ENCODE data around the gene MOB3B.
"Not testable (repeated sequence)": the region's sequence is repeated elsewhere in the genome, so short reads cannot be mapped to it uniquely, and the experiment has no call there.

MOB3B gene

GRCh38 chr9:27473111-27473529 is 56.5 kb downstream of the MOB3B start:
- no peak overlapping the region for H3K4me3 ChIP-seq (ENCODE audit: low read depth in 1 of 2, low read length in 2 of 2)
- no peak overlapping the region for H3K9ac ChIP-seq (ENCODE audit: low read length)
- no peaks in the 10 kb centered on the region for H3K27me3 ChIP-seq (ENCODE audit: control insufficient read depth in 1 of 2, insufficient read depth in 2 of 2, low read length in 2 of 2)
- H3K36me3 ChIP-seq (ENCODE audit: insufficient read depth, low read length): no peaks in the 10 kb centered on the region
- H3K9me3 ChIP-seq (ENCODE audit: low read length): no peaks in the 10 kb centered on the region
- peak overlapping the region; percentile 57 for H3K27ac ChIP-seq (ENCODE audit: low read depth, low read length)
- H3K4me1 ChIP-seq (ENCODE audit: insufficient read depth, low read length): peaks cover 65% of the 10 kb centered on the region

- H3K4me1 ChIP-seq (ENCODE audit: insufficient read depth, low read length): peaks cover 59% of the 10 kb centered on the region
Measured at GRCh38 chr9:27472195-27472594, 57.4 kb downstream of the MOB3B start.

GRCh38 chr9:27471789-27472188 is 57.8 kb downstream of the MOB3B start:
- H3K9me3 ChIP-seq (ENCODE audit: low read length): no peaks in the 10 kb centered on the region

More at GRCh38 chr9:27472195-27472594, 57.4 kb downstream of the MOB3B start:
- Histone ChIP-seq H3K36me3 (ENCODE audit: insufficient read depth, low read length) (no peaks in the 10 kb centered on the region), H3K27ac (ENCODE audit: low read depth, low read length) (peak overlapping the region; percentile 25), H3K9me3 (ENCODE audit: low read length) (no peaks in the 10 kb centered on the region), H3K4me3 (ENCODE audit: low read depth in 1 of 2, low read length in 2 of 2) (no peak overlapping the region), H3K9ac (ENCODE audit: low read length) (no peak overlapping the region), H3K27me3 (ENCODE audit: control insufficient read depth in 1 of 2, insufficient read depth in 2 of 2, low read length in 2 of 2) (no peaks in the 10 kb centered on the region)

GRCh38 chr9:27471366-27471765 is 58.2 kb downstream of the MOB3B start:
- Histone ChIP-seq H3K9ac (ENCODE audit: low read length) (no peak overlapping the region), H3K4me1 (ENCODE audit: insufficient read depth, low read length) (peaks cover 57% of the 10 kb centered on the region), H3K36me3 (ENCODE audit: insufficient read depth, low read length) (no peaks in the 10 kb centered on the region), H3K27me3 (ENCODE audit: control insufficient read depth in 1 of 2, insufficient read depth in 2 of 2, low read length in 2 of 2) (no peaks in the 10 kb centered on the region), H3K9me3 (ENCODE audit: low read length) (no peaks in the 10 kb centered on the region), H3K27ac (ENCODE audit: low read depth, low read length) (peak overlapping the region; percentile 25), H3K4me3 (ENCODE audit: low read depth in 1 of 2, low read length in 2 of 2) (no peak overlapping the region)

More at GRCh38 chr9:27471789-27472188, 57.8 kb downstream of the MOB3B start:
- H3K27ac ChIP-seq (ENCODE audit: low read depth, low read length): peak overlapping the region; percentile 25
- H3K27me3 ChIP-seq (ENCODE audit: control insufficient read depth in 1 of 2, insufficient read depth in 2 of 2, low read length in 2 of 2): no peaks in the 10 kb centered on the region
- H3K4me3 ChIP-seq (ENCODE audit: low read depth in 1 of 2, low read length in 2 of 2): no peak overlapping the region
- H3K36me3 ChIP-seq (ENCODE audit: insufficient read depth, low read length): no peaks in the 10 kb centered on the region
- no peak overlapping the region for H3K9ac ChIP-seq (ENCODE audit: low read length)
- peaks cover 57% of the 10 kb centered on the region for H3K4me1 ChIP-seq (ENCODE audit: insufficient read depth, low read length)

- Histone ChIP-seq H3K4me3 (ENCODE audit: low read depth in 1 of 2, low read length in 2 of 2) (no peak overlapping the region), H3K27ac (ENCODE audit: low read depth, low read length) (no peak overlapping the region)
Measured at GRCh38 chr9:27470291-27470856, 59.2 kb downstream of the MOB3B start.

GRCh38 chr9:27469550-27469949 is 60.1 kb downstream of the MOB3B start:
- Histone ChIP-seq H3K36me3 (ENCODE audit: insufficient read depth, low read length) (no peaks in the 10 kb centered on the region), H3K9me3 (ENCODE audit: low read length) (no peaks in the 10 kb centered on the region), H3K27ac (ENCODE audit: low read depth, low read length) (peak overlapping the region; percentile 65), H3K9ac (ENCODE audit: low read length) (no peak overlapping the region), H3K4me1 (ENCODE audit: insufficient read depth, low read length) (peaks cover 57% of the 10 kb centered on the region), H3K4me3 (ENCODE audit: low read depth in 1 of 2, low read length in 2 of 2) (no peak overlapping the region), H3K27me3 (ENCODE audit: control insufficient read depth in 1 of 2, insufficient read depth in 2 of 2, low read length in 2 of 2) (no peaks in the 10 kb centered on the region)

More at GRCh38 chr9:27470291-27470856, 59.2 kb downstream of the MOB3B start:
- Histone ChIP-seq H3K9ac (ENCODE audit: low read length) (no peak overlapping the region), H3K4me1 (ENCODE audit: insufficient read depth, low read length) (peaks cover 57% of the 10 kb centered on the region), H3K27me3 (ENCODE audit: control insufficient read depth in 1 of 2, insufficient read depth in 2 of 2, low read length in 2 of 2) (no peaks in the 10 kb centered on the region), H3K9me3 (ENCODE audit: low read length) (no peaks in the 10 kb centered on the region), H3K36me3 (ENCODE audit: insufficient read depth, low read length) (no peaks in the 10 kb centered on the region)

GRCh38 chr9:27468462-27469110 is 61.0 kb downstream of the MOB3B start:
- H3K4me1 ChIP-seq (ENCODE audit: insufficient read depth, low read length): peaks cover 53% of the 10 kb centered on the region

GRCh38 chr9:27468000-27468399 is 61.6 kb downstream of the MOB3B start:
- H3K4me3 ChIP-seq (ENCODE audit: low read depth in 1 of 2, low read length in 2 of 2): no peak overlapping the region
- no peaks in the 10 kb centered on the region for H3K9me3 ChIP-seq (ENCODE audit: low read length)
- H3K4me1 ChIP-seq (ENCODE audit: insufficient read depth, low read length): peaks cover 47% of the 10 kb centered on the region
- H3K27ac ChIP-seq (ENCODE audit: low read depth, low read length): no peak overlapping the region
- no peak overlapping the region for H3K9ac ChIP-seq (ENCODE audit: low read length)
- H3K36me3 ChIP-seq (ENCODE audit: insufficient read depth, low read length): no peaks in the 10 kb centered on the region
- no peaks in the 10 kb centered on the region for H3K27me3 ChIP-seq (ENCODE audit: control insufficient read depth in 1 of 2, insufficient read depth in 2 of 2, low read length in 2 of 2)

More at GRCh38 chr9:27468462-27469110, 61.0 kb downstream of the MOB3B start:
- Histone ChIP-seq H3K4me3 (ENCODE audit: low read depth in 1 of 2, low read length in 2 of 2) (no peak overlapping the region), H3K27me3 (ENCODE audit: control insufficient read depth in 1 of 2, insufficient read depth in 2 of 2, low read length in 2 of 2) (no peaks in the 10 kb centered on the region), H3K9ac (ENCODE audit: low read length) (no peak overlapping the region), H3K9me3 (ENCODE audit: low read length) (no peaks in the 10 kb centered on the region), H3K36me3 (ENCODE audit: insufficient read depth, low read length) (no peaks in the 10 kb centered on the region), H3K27ac (ENCODE audit: low read depth, low read length) (no peak overlapping the region)

GRCh38 chr9:27467486-27467885 is 62.1 kb downstream of the MOB3B start:
- H3K4me1 ChIP-seq (ENCODE audit: insufficient read depth, low read length): peaks cover 42% of the 10 kb centered on the region
- H3K9ac ChIP-seq (ENCODE audit: low read length): no peak overlapping the region
- no peaks in the 10 kb centered on the region for H3K36me3 ChIP-seq (ENCODE audit: insufficient read depth, low read length)
- H3K27me3 ChIP-seq (ENCODE audit: control insufficient read depth in 1 of 2, insufficient read depth in 2 of 2, low read length in 2 of 2): no peaks in the 10 kb centered on the region
- no peaks in the 10 kb centered on the region for H3K9me3 ChIP-seq (ENCODE audit: low read length)
- no peak overlapping the region for H3K4me3 ChIP-seq (ENCODE audit: low read depth in 1 of 2, low read length in 2 of 2)
- no peak overlapping the region for H3K27ac ChIP-seq (ENCODE audit: low read depth, low read length)

- peaks cover 32% of the 10 kb centered on the region for H3K4me1 ChIP-seq (ENCODE audit: insufficient read depth, low read length)
- H3K4me3 ChIP-seq (ENCODE audit: low read depth in 1 of 2, low read length in 2 of 2); H3K36me3 ChIP-seq (ENCODE audit: insufficient read depth, low read length); H3K9me3 ChIP-seq (ENCODE audit: low read length); H3K27ac ChIP-seq (ENCODE audit: low read depth, low read length); H3K9ac ChIP-seq (ENCODE audit: low read length); H3K27me3 ChIP-seq (ENCODE audit: control insufficient read depth in 1 of 2, insufficient read depth in 2 of 2, low read length in 2 of 2): not testable (repeated sequence)
Measured at GRCh38 chr9:27466516-27466915, 63.1 kb downstream of the MOB3B start.

- not testable (repeated sequence) for H3K27me3 ChIP-seq (ENCODE audit: control insufficient read depth in 1 of 2, insufficient read depth in 2 of 2, low read length in 2 of 2); H3K27ac ChIP-seq (ENCODE audit: low read depth, low read length); H3K9me3 ChIP-seq (ENCODE audit: low read length); H3K36me3 ChIP-seq (ENCODE audit: insufficient read depth, low read length); H3K9ac ChIP-seq (ENCODE audit: low read length); H3K4me3 ChIP-seq (ENCODE audit: low read depth in 1 of 2, low read length in 2 of 2)
- H3K4me1 ChIP-seq (ENCODE audit: insufficient read depth, low read length): peaks cover 33% of the 10 kb centered on the region
Measured at GRCh38 chr9:27464950-27465349, 64.7 kb downstream of the MOB3B start.

- H3K9ac ChIP-seq (ENCODE audit: low read length): no peak overlapping the region
- H3K4me1 ChIP-seq (ENCODE audit: insufficient read depth, low read length): peaks cover 23% of the 10 kb centered on the region
- no peaks in the 10 kb centered on the region for H3K36me3 ChIP-seq (ENCODE audit: insufficient read depth, low read length)
- no peak overlapping the region for H3K4me3 ChIP-seq (ENCODE audit: low read depth in 1 of 2, low read length in 2 of 2)
- no peaks in the 10 kb centered on the region for H3K9me3 ChIP-seq (ENCODE audit: low read length)
- H3K27me3 ChIP-seq (ENCODE audit: control insufficient read depth in 1 of 2, insufficient read depth in 2 of 2, low read length in 2 of 2): no peaks in the 10 kb centered on the region
- H3K27ac ChIP-seq (ENCODE audit: low read depth, low read length): no peak overlapping the region
Measured at GRCh38 chr9:27462846-27463245, 66.8 kb downstream of the MOB3B start.

Data from muscle layer of colon (tissue), 2 donors.